HG03159 (cell line): ENCODE results near the gene OR5V1.
"Not testable (repeated sequence)": the region's sequence is repeated elsewhere in the genome, so short reads cannot be mapped to it uniquely, and the experiment has no call there.

Source experiments
- ATAC-seq: cut with Tn5 transposase; IDR thresholded peaks from one replicate; pipeline ENCODE4 v1.9.1; 2021; ENCODE audit warnings: mild to moderate bottlenecking, moderate library complexity; ENCODE audit not compliant: unreplicated experiment

Gene OR5V1

GRCh38 chr6:29368765-29369164 lies at the start of gene OR5V1:
TSS of gene OR5V1 (minus strand) at chr6:29368865. CDS start at chr6:29356195, 12,670 bp downstream.
- ATAC-seq = no peak

- ATAC-seq = no peak
Observed at GRCh38 chr6:29414588-29414987, 45.9 kb upstream of the OR5V1 start, which contains the start of gene OR12D1. TSS of gene OR12D1 (plus strand) at chr6:29414928.

- ATAC-seq = no peak
Observed at GRCh38 chr6:29403801-29404200, 35.1 kb upstream of the OR5V1 start.

- ATAC-seq = no peak
Observed at GRCh38 chr6:29399525-29399924, 30.9 kb upstream of the OR5V1 start.

- ATAC-seq = no peak
Observed at GRCh38 chr6:29395331-29395730, 26.7 kb upstream of the OR5V1 start, which contains the start of gene OR12D2. TSS of gene OR12D2 (plus strand) at chr6:29395631. CDS start at chr6:29396700, 1,069 bp downstream.

- no peak for ATAC-seq
Observed at GRCh38 chr6:29388533-29388932, 19.9 kb upstream of the OR5V1 start.

GRCh38 chr6:29376003-29376402 lies 7.3 kb upstream of the OR5V1 start:
- no peak for ATAC-seq

GRCh38 chr6:29375191-29375590 lies 6.5 kb upstream of the OR5V1 start, which contains the start of gene OR12D3:
TSS of gene OR12D3 (minus strand) at chr6:29375291. CDS start at chr6:29375287, 4 bp downstream.
- no peak for ATAC-seq

- no peak for ATAC-seq
Observed at GRCh38 chr6:29355603-29356002, 13.1 kb downstream of the OR5V1 start.

GRCh38 chr6:29354980-29355379 lies 13.7 kb downstream of the OR5V1 start:
- ATAC-seq = no peak

GRCh38 chr6:29349348-29349747 lies 19.3 kb downstream of the OR5V1 start:
- not testable (repeated sequence) for ATAC-seq

GRCh38 chr6:29345380-29345779 lies 23.3 kb downstream of the OR5V1 start:
- ATAC-seq = no peak

GRCh38 chr6:29336269-29336668 lies 32.4 kb downstream of the OR5V1 start:
- ATAC-seq = no peak

GRCh38 chr6:29332676-29333075 lies 36.0 kb downstream of the OR5V1 start:
- no peak for ATAC-seq

- no peak for ATAC-seq
Observed at GRCh38 chr6:29325777-29326176, 42.9 kb downstream of the OR5V1 start.

- not testable (repeated sequence) for ATAC-seq
Observed at GRCh38 chr6:29323332-29323731, 45.3 kb downstream of the OR5V1 start.

- no peak for ATAC-seq
Observed at GRCh38 chr6:29319931-29320330, 48.7 kb downstream of the OR5V1 start.
